Measurements from ENCODE around the gene DEPP1. TPM values are rescaled to one million over a fixed set of nuclear protein-coding genes. Genes with fewer than 3 reads are reported as not detected.

DEPP1 gene
- polyA plus RNA-seq, 1 experiment: 11.9 TPM

DNA sequence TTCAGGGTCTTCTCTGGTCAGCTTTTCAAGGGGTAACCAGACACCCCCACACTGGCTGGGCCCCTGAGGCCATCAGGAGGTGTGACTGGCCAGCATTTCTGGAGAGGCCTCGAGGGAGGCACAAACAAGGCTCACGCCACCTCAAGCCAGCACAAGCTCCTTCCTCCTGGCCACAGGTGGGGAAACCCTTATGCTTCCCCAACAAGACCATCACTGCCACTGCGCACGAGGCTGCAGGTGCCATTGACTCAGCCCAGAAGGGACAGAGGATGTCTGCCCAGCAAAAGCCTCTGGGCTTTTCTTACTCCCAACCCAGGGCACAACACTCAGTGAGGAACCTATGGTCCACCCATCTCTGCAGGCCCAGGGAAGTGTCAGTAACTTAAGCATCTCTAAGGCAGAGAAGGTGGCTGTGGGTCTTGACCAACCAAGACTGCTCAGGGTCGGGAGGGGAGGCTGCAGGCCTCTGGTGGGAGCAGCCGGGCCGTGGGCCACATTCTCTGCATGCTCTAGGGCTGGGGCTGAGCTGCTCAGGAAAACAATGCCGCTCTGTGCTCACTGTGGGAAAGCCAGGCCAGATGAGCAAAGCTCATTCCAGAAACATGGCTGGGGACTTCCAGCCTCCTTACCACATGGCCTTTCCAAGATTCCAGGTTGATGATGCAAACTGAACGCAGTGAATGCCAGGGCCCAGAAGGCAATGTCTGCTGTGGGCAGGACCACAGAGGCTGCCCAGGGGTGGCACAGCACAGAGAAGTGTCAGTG lies 43.2 kb downstream of the DEPP1 start:
- DNase-seq (ENCODE audit: low read depth): peak; percentile 35
- H3K4me3 ChIP-seq (ENCODE audit: low read depth, low read length): no peak overlapping the region
- peaks cover 3% of the 10 kb centered on the region; the same call in 1 of the 2 replicates for H3K27me3 ChIP-seq (ENCODE audit: control insufficient read depth, insufficient read depth, low read length)
- TF ChIP-seq CTCF (IDR thresholded peaks at IDR 0.05; ENCODE audit: insufficient read depth, low read depth, low read length): no peak
- ChIA-PET POLR2A (no interaction called here), CTCF (interaction anchor here (0.8 to 8.1 kb wide), 5 partner anchors 10 to 127 kb away, joined by 3 to 87 read pairs (median 3); no protein-coding TSS in a partner anchor)
- no peaks in the 10 kb centered on the region for H3K36me3 ChIP-seq (ENCODE audit: control insufficient read depth, insufficient read depth, low read length)

GRCh38 chr10:44934416-44935200 lies 44.0 kb downstream of the DEPP1 start:
- Histone ChIP-seq H3K4me3 (ENCODE audit: low read depth, low read length) (no peak overlapping the region), H3K36me3 (ENCODE audit: control insufficient read depth, insufficient read depth, low read length) (no peaks in the 10 kb centered on the region), H3K27me3 (ENCODE audit: control insufficient read depth, insufficient read depth, low read length) (peaks cover 3% of the 10 kb centered on the region; the same call in 1 of the 2 replicates)
- POLR2A ChIA-PET: no interaction called here
- CTCF ChIA-PET: interaction anchor here (0.8 to 8.1 kb wide), 7 partner anchors 10 to 64 kb away, joined by 3 to 87 read pairs (median 5); no protein-coding TSS in a partner anchor
- no peak for TF ChIP-seq CTCF (IDR thresholded peaks at IDR 0.05; ENCODE audit: insufficient read depth, low read depth, low read length)
- no peak for DNase-seq (ENCODE audit: low read depth)

- DNase-seq (ENCODE audit: low read depth): no peak
- no peaks in the 10 kb centered on the region for H3K36me3 ChIP-seq (ENCODE audit: control insufficient read depth, insufficient read depth, low read length)
- no peak overlapping the region for H3K4me3 ChIP-seq (ENCODE audit: low read depth, low read length)
- no peak for TF ChIP-seq CTCF (IDR thresholded peaks at IDR 0.05; ENCODE audit: insufficient read depth, low read depth, low read length)
- ChIA-PET POLR2A (no interaction called here), CTCF (interaction anchor here (0.6 to 8.1 kb wide), 32 partner anchors 9 to 1436 kb away, joined by 3 to 87 read pairs (median 4); partner anchors contain the start of gene DEPP1)
- peaks cover 5% of the 10 kb centered on the region for H3K27me3 ChIP-seq (ENCODE audit: control insufficient read depth, insufficient read depth, low read length)
Measured at GRCh38 chr10:44933451-44934321, 44.9 kb downstream of the DEPP1 start.

- CTCF ChIA-PET: interaction anchor here (0.6 to 8.1 kb wide), 35 partner anchors 9 to 1435 kb away, joined by 3 to 87 read pairs (median 4); partner anchors contain the start of gene DEPP1
Measured at GRCh38 chr10:44932517-44933450, 45.8 kb downstream of the DEPP1 start.

More at GRCh38 chr10:44932517-44933450, 45.8 kb downstream of the DEPP1 start:
- H3K27me3 ChIP-seq (ENCODE audit: control insufficient read depth, insufficient read depth, low read length): peaks cover 5% of the 10 kb centered on the region
- H3K36me3 ChIP-seq (ENCODE audit: control insufficient read depth, insufficient read depth, low read length): no peaks in the 10 kb centered on the region
- H3K4me3 ChIP-seq (ENCODE audit: low read depth, low read length): no peak overlapping the region
- TF ChIP-seq CTCF (IDR thresholded peaks at IDR 0.05; ENCODE audit: insufficient read depth, low read depth, low read length): peak; percentile 98
- POLR2A ChIA-PET: no interaction called here
- DNase-seq (ENCODE audit: low read depth): no peak
